ENCODE data around the gene ASB3. TPM values are rescaled to one million over a fixed set of nuclear protein-coding genes. Genes with fewer than 3 reads are reported as not detected.

Gene ASB3
- total and polyA plus RNA-seq, 9 of the 15 experiments (the other 6 are each of a cell fraction or from before 2014, with no cell fraction given): 13.6 to 35.3 (median 18.7) TPM

DNA sequence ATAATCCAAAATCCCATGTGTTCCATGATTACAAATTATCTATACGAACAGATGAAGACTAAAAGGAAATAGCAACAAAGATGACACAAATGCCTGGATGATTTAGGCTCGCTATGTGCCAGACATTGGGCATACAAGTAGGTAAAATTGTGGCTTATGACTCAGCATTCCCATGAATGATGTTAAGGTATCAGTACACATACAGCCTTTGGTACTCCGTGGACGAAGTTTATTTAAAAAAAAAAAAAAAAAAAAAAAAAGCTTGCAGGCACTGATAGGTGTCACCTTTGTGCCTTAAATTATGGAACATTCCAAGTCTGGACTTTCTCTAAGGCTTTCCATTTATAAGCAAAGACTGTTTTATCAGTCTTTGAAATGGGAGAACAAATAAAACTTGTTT is 16.5 kb downstream of the ASB3 start (continued):
- TF ChIP-seq CEBPZ (IDR thresholded peaks at IDR 0.05; ENCODE audit: borderline replicate concordance, low read depth, low read length): no peak
- TF ChIP-seq IRF2 (CRISPR knock-in tag; IDR thresholded peaks at IDR 0.05): no peak
- no peak for TF ChIP-seq CXXC5 (CRISPR knock-in tag; IDR thresholded peaks at IDR 0.05)
- TF ChIP-seq ZNF239 (CRISPR knock-in tag; IDR thresholded peaks at IDR 0.05): no peak
- no peak for TF ChIP-seq HMGN3 (IDR thresholded peaks at IDR 0.05; ENCODE audit: borderline replicate concordance, extremely low read depth, insufficient read length, low read depth, low read length)
- TF ChIP-seq ZBTB7A (IDR thresholded peaks at IDR 0.05; ENCODE audit: borderline replicate concordance, control insufficient read depth, low read depth, low read length): no peak
- no peak for TF ChIP-seq XRCC3 (IDR thresholded peaks at IDR 0.05)
- TF ChIP-seq, protein P1, sequence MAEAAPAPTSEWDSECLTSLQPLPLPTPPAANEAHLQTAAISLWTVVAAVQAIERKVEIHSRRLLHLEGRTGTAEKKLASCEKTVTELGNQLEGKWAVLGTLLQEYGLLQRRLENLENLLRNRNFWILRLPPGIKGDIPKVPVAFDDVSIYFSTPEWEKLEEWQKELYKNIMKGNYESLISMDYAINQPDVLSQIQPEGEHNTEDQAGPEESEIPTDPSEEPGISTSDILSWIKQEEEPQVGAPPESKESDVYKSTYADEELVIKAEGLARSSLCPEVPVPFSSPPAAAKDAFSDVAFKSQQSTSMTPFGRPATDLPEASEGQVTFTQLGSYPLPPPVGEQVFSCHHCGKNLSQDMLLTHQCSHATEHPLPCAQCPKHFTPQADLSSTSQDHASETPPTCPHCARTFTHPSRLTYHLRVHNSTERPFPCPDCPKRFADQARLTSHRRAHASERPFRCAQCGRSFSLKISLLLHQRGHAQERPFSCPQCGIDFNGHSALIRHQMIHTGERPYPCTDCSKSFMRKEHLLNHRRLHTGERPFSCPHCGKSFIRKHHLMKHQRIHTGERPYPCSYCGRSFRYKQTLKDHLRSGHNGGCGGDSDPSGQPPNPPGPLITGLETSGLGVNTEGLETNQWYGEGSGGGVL (CRISPR knock-in tag; IDR thresholded peaks at IDR 0.05): no peak
- TF ChIP-seq, protein P2, sequence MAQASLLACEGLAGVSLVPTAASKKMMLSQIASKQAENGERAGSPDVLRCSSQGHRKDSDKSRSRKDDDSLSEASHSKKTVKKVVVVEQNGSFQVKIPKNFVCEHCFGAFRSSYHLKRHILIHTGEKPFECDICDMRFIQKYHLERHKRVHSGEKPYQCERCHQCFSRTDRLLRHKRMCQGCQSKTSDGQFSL (CRISPR knock-in tag; IDR thresholded peaks at IDR 0.05): no peak
- TF ChIP-seq, protein P2 (tag; IDR thresholded peaks at IDR 0.05): no peak
- TF ChIP-seq ZBTB9 (CRISPR knock-in tag; IDR thresholded peaks at IDR 0.05): no peak
- no peak for TF ChIP-seq KAT2B (IDR thresholded peaks at IDR 0.05; ENCODE audit: low read depth, low read length)
- no peak for TF ChIP-seq BRF1 (IDR thresholded peaks at IDR 0.05; ENCODE audit: borderline replicate concordance, extremely low read depth, insufficient read length)
- TF ChIP-seq KAT8 (IDR thresholded peaks at IDR 0.05; ENCODE audit: low read depth): no peak
- TF ChIP-seq ZNF668 (CRISPR knock-in tag; IDR thresholded peaks at IDR 0.05): no peak
- no peak for TF ChIP-seq PATZ1 (CRISPR knock-in tag; IDR thresholded peaks at IDR 0.05; ENCODE audit: borderline replicate concordance)
- no peak for TF ChIP-seq MYNN (IDR thresholded peaks at IDR 0.05)
- no peak for TF ChIP-seq MYNN (CRISPR knock-in tag; IDR thresholded peaks at IDR 0.05)
- no peak for TF ChIP-seq RHOXF2B (CRISPR knock-in tag; conservative IDR thresholded peaks at IDR 0.05)
- TF ChIP-seq PHB (CRISPR knock-in tag; IDR thresholded peaks at IDR 0.05): no peak
